ENCODE results near the gene HLF. TPM values are rescaled to one million over a fixed set of nuclear protein-coding genes. Genes with fewer than 3 reads are reported as not detected.

Gene HLF
- total RNA-seq, 1 experiment from 2014 or later = 1.5 TPM

GRCh38 chr17:55238179-55238930, 26.4 kb upstream of the HLF start:
- Histone ChIP-seq H3K9me3 (replicated peaks) (no peaks in the 10 kb centered on the region), H3K27me3 (no peaks in the 10 kb centered on the region), H3K27ac (peak overlapping the region; percentile 73), H3K4me3 (peak overlapping the region; percentile 62), H3K36me3 (no peaks in the 10 kb centered on the region), H3K4me1 (peaks cover 5% of the 10 kb centered on the region)
- DNase-seq = peak; percentile 95 to 97

- Histone ChIP-seq H3K4me3 (peak overlapping the region; percentile 62), H3K36me3 (no peaks in the 10 kb centered on the region), H3K4me1 (peaks cover 5% of the 10 kb centered on the region), H3K27ac (peak overlapping the region; percentile 73), H3K27me3 (no peaks in the 10 kb centered on the region), H3K9me3 (replicated peaks) (no peaks in the 10 kb centered on the region)
- peak in 1 of 2 experiments; percentile 17 for DNase-seq
Measured at GRCh38 chr17:55238931-55239297, 25.8 kb upstream of the HLF start.

GRCh38 chr17:55241097-55241496, 23.7 kb upstream of the HLF start:
- DNase-seq = no peak
- no peaks in the 10 kb centered on the region for H3K27me3 ChIP-seq
- H3K4me3 ChIP-seq = no peak overlapping the region
- no peaks in the 10 kb centered on the region for H3K36me3 ChIP-seq
- no peaks in the 10 kb centered on the region for H3K9me3 ChIP-seq (replicated peaks)
- H3K27ac ChIP-seq = no peak overlapping the region
- peaks cover 5% of the 10 kb centered on the region for H3K4me1 ChIP-seq

GRCh38 chr17:55242476-55242875, 22.3 kb upstream of the HLF start:
- no peaks in the 10 kb centered on the region for H3K36me3 ChIP-seq
- no peaks in the 10 kb centered on the region for H3K9me3 ChIP-seq (replicated peaks)
- H3K27me3 ChIP-seq = no peaks in the 10 kb centered on the region
- H3K4me3 ChIP-seq = no peak overlapping the region
- peak in 1 of 2 experiments; percentile 29 for DNase-seq
- H3K4me1 ChIP-seq = peaks cover 5% of the 10 kb centered on the region
- H3K27ac ChIP-seq = no peak overlapping the region

GRCh38 chr17:55245986-55246385, 18.8 kb upstream of the HLF start:
- H3K4me3 ChIP-seq = no peak overlapping the region
- DNase-seq = no peak
- H3K27me3 ChIP-seq = no peaks in the 10 kb centered on the region

GRCh38 chr17:55246583-55246982, 18.2 kb upstream of the HLF start:
- peaks cover 5% of the 10 kb centered on the region for H3K4me1 ChIP-seq
- no peak for DNase-seq
- no peaks in the 10 kb centered on the region for H3K9me3 ChIP-seq (replicated peaks)
- no peaks in the 10 kb centered on the region for H3K27me3 ChIP-seq
- H3K36me3 ChIP-seq = no peaks in the 10 kb centered on the region
- no peak overlapping the region for H3K4me3 ChIP-seq
- no peak overlapping the region for H3K27ac ChIP-seq

More at GRCh38 chr17:55245986-55246385, 18.8 kb upstream of the HLF start:
- H3K36me3 ChIP-seq = no peaks in the 10 kb centered on the region
- no peaks in the 10 kb centered on the region for H3K9me3 ChIP-seq (replicated peaks)
- peaks cover 5% of the 10 kb centered on the region for H3K4me1 ChIP-seq
- no peak overlapping the region for H3K27ac ChIP-seq

GRCh38 chr17:55248077-55248476, 16.7 kb upstream of the HLF start:
- Histone ChIP-seq H3K36me3 (no peaks in the 10 kb centered on the region), H3K27ac (no peak overlapping the region), H3K4me1 (no peaks in the 10 kb centered on the region; the same call in 1 of the 2 replicates), H3K9me3 (replicated peaks) (no peaks in the 10 kb centered on the region), H3K27me3 (no peaks in the 10 kb centered on the region), H3K4me3 (no peak overlapping the region)
- no peak for DNase-seq

- H3K27me3 ChIP-seq = no peaks in the 10 kb centered on the region
- H3K36me3 ChIP-seq = no peaks in the 10 kb centered on the region
- DNase-seq = no peak
- H3K4me3 ChIP-seq = no peak overlapping the region
- H3K9me3 ChIP-seq (replicated peaks) = no peaks in the 10 kb centered on the region
- H3K27ac ChIP-seq = no peak overlapping the region
- no peaks in the 10 kb centered on the region for H3K4me1 ChIP-seq
Measured at GRCh38 chr17:55249861-55250260, 14.9 kb upstream of the HLF start.

- DNase-seq = no peak
- peaks cover 3% of the 10 kb centered on the region; the same call in 1 of the 2 replicates for H3K4me1 ChIP-seq
- H3K27me3 ChIP-seq = no peaks in the 10 kb centered on the region
- no peak overlapping the region for H3K4me3 ChIP-seq
- H3K27ac ChIP-seq = no peak overlapping the region
- no peaks in the 10 kb centered on the region for H3K36me3 ChIP-seq
- no peaks in the 10 kb centered on the region for H3K9me3 ChIP-seq (replicated peaks)
Measured at GRCh38 chr17:55254375-55254774, 10.4 kb upstream of the HLF start.

- H3K9me3 ChIP-seq (replicated peaks) = no peaks in the 10 kb centered on the region
- H3K4me3 ChIP-seq = no peak overlapping the region
- no peaks in the 10 kb centered on the region for H3K36me3 ChIP-seq
- no peak for DNase-seq
- H3K27ac ChIP-seq = no peak overlapping the region
- no peaks in the 10 kb centered on the region for H3K27me3 ChIP-seq
- H3K4me1 ChIP-seq = peaks cover 12% of the 10 kb centered on the region
Measured at GRCh38 chr17:55258578-55259135, 6.1 kb upstream of the HLF start.

GRCh38 chr17:55259684-55260111, 5.1 kb upstream of the HLF start:
- H3K27ac ChIP-seq = peak overlapping the region; percentile 56
- H3K27me3 ChIP-seq = no peaks in the 10 kb centered on the region
- H3K9me3 ChIP-seq (replicated peaks) = no peaks in the 10 kb centered on the region
- DNase-seq = peak; percentile 86 to 91
- H3K4me3 ChIP-seq = peak overlapping the region; percentile 25
- H3K36me3 ChIP-seq = no peaks in the 10 kb centered on the region
- H3K4me1 ChIP-seq = peaks cover 12% of the 10 kb centered on the region

GRCh38 chr17:55261311-55261710, 3.4 kb upstream of the HLF start:
- H3K9me3 ChIP-seq (replicated peaks) = no peaks in the 10 kb centered on the region
- H3K4me3 ChIP-seq = no peak overlapping the region
- no peaks in the 10 kb centered on the region for H3K36me3 ChIP-seq
- DNase-seq = no peak
- H3K27me3 ChIP-seq = no peaks in the 10 kb centered on the region
- H3K4me1 ChIP-seq = peaks cover 12% of the 10 kb centered on the region
- no peak overlapping the region for H3K27ac ChIP-seq

- Histone ChIP-seq H3K27me3 (no peaks in the 10 kb centered on the region), H3K4me3 (peak overlapping the region; percentile 54), H3K36me3 (no peaks in the 10 kb centered on the region), H3K9me3 (replicated peaks) (no peaks in the 10 kb centered on the region), H3K4me1 (peaks cover 12% of the 10 kb centered on the region), H3K27ac (no peak overlapping the region)
- no peak for DNase-seq
Measured at GRCh38 chr17:55263569-55264277, 1.0 kb upstream of the HLF start.

- Histone ChIP-seq H3K36me3 (no peaks in the 10 kb centered on the region), H3K27ac (no peak overlapping the region), H3K4me3 (peak overlapping the region; percentile 54), H3K27me3 (no peaks in the 10 kb centered on the region), H3K4me1 (peaks cover 10% of the 10 kb centered on the region), H3K9me3 (replicated peaks) (no peaks in the 10 kb centered on the region)
- peak; percentile 25 to 49 for DNase-seq
Measured at GRCh38 chr17:55264278-55264644, 499 bp upstream of the HLF start.

GRCh38 chr17:55265311-55266021, 706 bp downstream of the HLF start:
- H3K4me1 ChIP-seq = peaks cover under 1% of the 10 kb centered on the region
- no peaks in the 10 kb centered on the region for H3K27me3 ChIP-seq
- no peak overlapping the region for H3K27ac ChIP-seq
- peak overlapping the region; percentile 54 for H3K4me3 ChIP-seq
- no peak for DNase-seq
- no peaks in the 10 kb centered on the region for H3K9me3 ChIP-seq (replicated peaks)
- H3K36me3 ChIP-seq = no peaks in the 10 kb centered on the region

All from SJCRH30 (cell line).